DOHH2 (cell line): ENCODE measurements around the gene EGFLAM.

Source experiments
- EZH2phosphoT487 ChIP-seq: fragments of 200-600 bp; sonication (generic); IDR thresholded peaks from 2 replicates; pipeline ENCODE4 v1.6.1; 2017; ENCODE audit warnings: borderline replicate concordance, mild to moderate bottlenecking, antibody characterized with exemption, low read length, moderate library complexity, mixed read lengths
- TF ChIP-seq, protein P1 (sequence below): fragments of 200-600 bp; sonication (generic); IDR thresholded peaks from one replicate; pipeline ENCODE4 v1.5.1; 2014; ENCODE audit warnings: antibody characterized with exemption, mild to moderate bottlenecking, low read depth, low read length; ENCODE audit not compliant: poor library complexity, severe bottlenecking

- TF ChIP-seq, protein P1, sequence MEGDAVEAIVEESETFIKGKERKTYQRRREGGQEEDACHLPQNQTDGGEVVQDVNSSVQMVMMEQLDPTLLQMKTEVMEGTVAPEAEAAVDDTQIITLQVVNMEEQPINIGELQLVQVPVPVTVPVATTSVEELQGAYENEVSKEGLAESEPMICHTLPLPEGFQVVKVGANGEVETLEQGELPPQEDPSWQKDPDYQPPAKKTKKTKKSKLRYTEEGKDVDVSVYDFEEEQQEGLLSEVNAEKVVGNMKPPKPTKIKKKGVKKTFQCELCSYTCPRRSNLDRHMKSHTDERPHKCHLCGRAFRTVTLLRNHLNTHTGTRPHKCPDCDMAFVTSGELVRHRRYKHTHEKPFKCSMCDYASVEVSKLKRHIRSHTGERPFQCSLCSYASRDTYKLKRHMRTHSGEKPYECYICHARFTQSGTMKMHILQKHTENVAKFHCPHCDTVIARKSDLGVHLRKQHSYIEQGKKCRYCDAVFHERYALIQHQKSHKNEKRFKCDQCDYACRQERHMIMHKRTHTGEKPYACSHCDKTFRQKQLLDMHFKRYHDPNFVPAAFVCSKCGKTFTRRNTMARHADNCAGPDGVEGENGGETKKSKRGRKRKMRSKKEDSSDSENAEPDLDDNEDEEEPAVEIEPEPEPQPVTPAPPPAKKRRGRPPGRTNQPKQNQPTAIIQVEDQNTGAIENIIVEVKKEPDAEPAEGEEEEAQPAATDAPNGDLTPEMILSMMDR: no peak
- TF ChIP-seq EZH2phosphoT487: no peak
These were observed 104.4 kb downstream of the EGFLAM start for GRCh38 chr5:38362713-38363112.
